KOPT-K1 (cell line): ENCODE data around the gene PLG.
"Not testable (repeated sequence)": the region's sequence is repeated elsewhere in the genome, so short reads cannot be mapped to it uniquely, and the experiment has no call there.

Experiments
- H3K27ac ChIP-seq: fragments of 200-600 bp; sonication (generic); 2 replicates; pipeline ENCODE4 v1.5.1; 2016; ENCODE audit warnings: antibody characterized with exemption, mild to moderate bottlenecking, low read depth, low read length; ENCODE audit not compliant: poor library complexity, severe bottlenecking
- H3K36me3 ChIP-seq: fragments of 200-600 bp; sonication (generic); 2 replicates; pipeline ENCODE4 v1.5.1; 2017; ENCODE audit warnings: antibody characterized with exemption, mild to moderate bottlenecking, low read length, moderate library complexity; ENCODE audit not compliant: insufficient read depth
- H3K9me3 ChIP-seq: fragments of 200-600 bp; sonication (generic); 2 replicates; pipeline ENCODE4 v1.5.1; 2017; ENCODE audit warnings: antibody characterized with exemption, low read length, mild to moderate bottlenecking; ENCODE audit not compliant: insufficient read depth, poor library complexity, severe bottlenecking

PLG gene

DNA sequence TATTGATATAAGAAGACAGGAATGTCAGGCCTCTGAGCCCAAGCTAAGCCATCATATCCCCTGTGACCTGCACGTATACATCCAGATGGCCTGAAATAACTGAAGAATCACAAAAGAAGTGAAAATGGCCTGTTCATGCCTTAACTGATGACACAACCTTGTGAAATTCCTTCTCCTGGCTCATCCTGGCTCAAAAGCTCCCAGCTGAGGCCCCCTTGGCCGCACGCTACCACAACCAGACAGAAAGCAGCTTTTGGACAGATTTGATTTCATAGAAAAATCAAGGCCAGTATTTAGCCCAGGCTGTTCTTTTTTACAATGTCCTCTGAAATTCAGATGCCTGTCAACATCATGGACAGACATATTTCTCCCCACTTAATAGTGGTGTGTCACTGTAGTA lies 78.6 kb downstream of the PLG start:
- not testable (repeated sequence) for H3K9me3 ChIP-seq, H3K27ac ChIP-seq, H3K36me3 ChIP-seq

DNA sequence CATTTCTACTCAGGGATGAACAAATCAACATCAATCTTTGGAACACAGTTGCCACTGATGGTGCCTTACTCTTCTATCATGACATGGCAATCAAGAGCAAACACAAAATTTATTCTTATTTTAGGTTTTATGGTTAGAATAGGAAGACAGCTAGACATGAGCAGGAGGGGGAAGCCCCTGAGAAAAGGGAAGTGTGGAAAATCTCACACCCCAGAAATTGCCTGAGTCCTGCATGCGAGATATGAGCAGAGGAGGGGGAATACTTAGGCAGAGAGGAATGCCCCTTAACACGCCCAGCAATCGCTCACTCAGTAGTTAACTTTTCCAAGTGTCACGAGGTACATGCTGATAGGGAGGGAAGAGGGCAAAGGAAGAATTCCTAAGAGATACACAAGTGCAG lies 79.3 kb downstream of the PLG start:
- no peaks in the 10 kb centered on the region for H3K9me3 ChIP-seq
- H3K36me3 ChIP-seq, result no peaks in the 10 kb centered on the region
- H3K27ac ChIP-seq, result no peak overlapping the region

DNA sequence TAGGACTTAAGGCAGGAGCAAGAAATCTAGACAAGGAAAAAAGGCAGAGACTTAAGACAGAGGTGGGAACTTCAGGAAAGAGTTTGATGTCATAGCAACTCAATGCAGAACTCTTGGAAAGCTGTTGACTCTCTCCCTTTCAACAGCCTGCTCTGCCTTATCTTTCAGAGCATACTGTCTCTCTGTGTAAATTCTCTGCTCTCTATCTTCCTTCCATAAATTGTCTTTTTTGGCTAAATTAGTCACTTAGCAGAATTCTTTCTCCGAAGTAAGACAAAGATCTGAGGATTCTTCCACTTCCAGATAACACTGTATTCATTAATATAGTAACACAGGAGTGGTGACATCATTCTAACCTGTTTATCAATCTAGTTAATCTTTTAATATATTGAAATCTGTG lies 80.2 kb downstream of the PLG start:
- Histone ChIP-seq H3K27ac (no peak overlapping the region), H3K9me3 (no peaks in the 10 kb centered on the region), H3K36me3 (no peaks in the 10 kb centered on the region)

DNA sequence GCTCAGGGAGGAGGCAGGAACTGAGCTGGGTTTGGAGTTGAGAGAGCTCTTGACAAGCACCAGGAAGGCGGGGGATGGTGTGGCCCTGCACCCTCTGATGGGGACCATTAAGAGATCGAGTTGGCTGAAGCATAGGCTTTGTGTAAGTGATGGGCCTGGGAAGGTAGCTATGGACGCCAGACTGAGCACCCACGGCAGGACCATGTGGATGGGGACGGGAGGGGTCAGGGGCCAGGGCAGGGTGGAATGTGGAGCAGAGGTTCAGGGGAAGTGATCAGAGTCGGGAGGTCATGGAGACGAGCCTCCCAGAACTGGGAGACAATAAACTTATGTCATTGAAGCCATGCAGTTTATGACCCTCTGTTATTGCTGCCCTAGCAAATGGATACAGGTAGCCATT lies 81.7 kb downstream of the PLG start:
- H3K36me3 ChIP-seq, result no peaks in the 10 kb centered on the region
- no peaks in the 10 kb centered on the region for H3K9me3 ChIP-seq
- H3K27ac ChIP-seq, result no peak overlapping the region

DNA sequence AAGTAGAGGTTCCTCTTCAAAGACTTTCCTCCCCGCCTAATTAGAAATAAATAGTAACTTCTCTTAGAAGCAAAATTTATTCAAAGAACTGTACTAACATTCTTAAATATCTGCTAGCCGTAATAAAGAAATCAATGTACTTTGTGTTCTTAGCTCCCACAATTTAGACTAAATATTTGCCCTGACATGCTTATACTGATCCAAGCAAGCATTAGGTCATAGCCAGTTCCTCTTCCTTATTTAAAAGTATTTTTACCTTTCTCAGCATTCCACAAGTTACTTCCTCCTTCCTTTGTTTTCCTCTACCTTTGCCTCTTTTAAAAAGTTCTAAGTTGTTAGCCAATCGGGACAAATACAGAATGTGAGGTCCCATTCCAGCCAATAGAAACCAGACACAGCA lies 86.1 kb downstream of the PLG start:
- H3K27ac ChIP-seq, H3K36me3 ChIP-seq: not testable (repeated sequence)

DNA sequence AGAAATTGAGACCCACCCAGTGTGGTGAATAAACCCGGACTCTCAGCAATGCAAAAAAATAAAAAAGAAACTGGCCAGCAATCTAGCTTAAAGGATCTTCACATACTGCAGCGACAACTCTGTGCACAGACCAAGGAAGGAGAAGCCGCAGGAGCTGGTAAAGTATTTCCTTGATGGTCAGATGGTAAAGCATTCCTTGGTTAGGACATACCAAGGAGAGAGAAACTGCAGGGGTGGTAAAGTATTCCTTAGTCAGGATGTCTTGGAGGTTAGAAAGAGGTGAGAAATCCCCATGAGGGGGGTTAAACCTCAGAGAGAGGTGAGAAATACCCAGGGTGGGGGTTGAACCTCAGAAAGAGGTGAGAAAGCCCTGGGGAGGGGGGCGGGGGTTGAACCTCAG lies 86.8 kb downstream of the PLG start:
- Histone ChIP-seq H3K9me3 (no peaks in the 10 kb centered on the region), H3K36me3 (no peaks in the 10 kb centered on the region), H3K27ac (no peak overlapping the region)

More for the DNA sequence above, 86.1 kb downstream of the PLG start:
- not testable (repeated sequence) for H3K9me3 ChIP-seq

DNA sequence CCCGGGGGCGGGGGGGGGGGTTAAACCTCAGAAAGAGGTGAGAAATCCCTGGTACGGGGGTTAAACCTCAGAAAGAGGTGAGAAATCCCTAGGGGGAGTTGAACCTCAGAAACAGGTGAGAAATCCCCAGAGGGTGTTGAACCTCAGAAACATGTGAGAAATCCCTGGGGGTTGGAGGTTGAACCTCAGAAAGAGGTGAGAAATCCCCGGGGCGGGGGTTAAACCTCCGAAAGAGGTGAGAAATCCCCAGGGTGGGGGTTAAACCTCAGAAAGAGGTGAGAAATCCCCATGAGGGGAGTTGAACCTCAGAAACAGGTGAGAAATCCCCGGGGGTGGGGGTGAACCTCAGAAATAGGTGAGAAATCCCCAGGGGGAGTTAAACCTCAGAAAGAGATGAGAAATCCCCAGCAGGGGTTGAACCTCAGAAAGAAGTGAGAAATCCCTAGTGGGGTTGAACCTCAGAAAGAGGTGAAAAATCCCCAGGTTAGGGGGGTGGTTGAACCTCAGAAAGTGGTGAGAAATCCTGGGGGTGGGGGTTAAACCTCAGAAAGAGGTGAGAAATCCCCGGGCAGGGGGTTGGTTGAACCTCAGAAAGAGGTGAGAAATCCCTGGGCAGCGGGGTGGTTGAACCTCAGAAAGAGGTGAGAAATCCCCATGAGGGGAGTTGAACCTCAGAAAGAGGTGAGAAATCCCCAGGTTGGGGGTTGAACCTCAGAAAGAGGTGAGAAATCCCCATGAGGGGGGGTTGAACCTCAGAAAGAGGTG lies 87.4 kb downstream of the PLG start:
- Histone ChIP-seq H3K9me3 (no peaks in the 10 kb centered on the region), H3K36me3 (no peaks in the 10 kb centered on the region), H3K27ac (no peak overlapping the region)

DNA sequence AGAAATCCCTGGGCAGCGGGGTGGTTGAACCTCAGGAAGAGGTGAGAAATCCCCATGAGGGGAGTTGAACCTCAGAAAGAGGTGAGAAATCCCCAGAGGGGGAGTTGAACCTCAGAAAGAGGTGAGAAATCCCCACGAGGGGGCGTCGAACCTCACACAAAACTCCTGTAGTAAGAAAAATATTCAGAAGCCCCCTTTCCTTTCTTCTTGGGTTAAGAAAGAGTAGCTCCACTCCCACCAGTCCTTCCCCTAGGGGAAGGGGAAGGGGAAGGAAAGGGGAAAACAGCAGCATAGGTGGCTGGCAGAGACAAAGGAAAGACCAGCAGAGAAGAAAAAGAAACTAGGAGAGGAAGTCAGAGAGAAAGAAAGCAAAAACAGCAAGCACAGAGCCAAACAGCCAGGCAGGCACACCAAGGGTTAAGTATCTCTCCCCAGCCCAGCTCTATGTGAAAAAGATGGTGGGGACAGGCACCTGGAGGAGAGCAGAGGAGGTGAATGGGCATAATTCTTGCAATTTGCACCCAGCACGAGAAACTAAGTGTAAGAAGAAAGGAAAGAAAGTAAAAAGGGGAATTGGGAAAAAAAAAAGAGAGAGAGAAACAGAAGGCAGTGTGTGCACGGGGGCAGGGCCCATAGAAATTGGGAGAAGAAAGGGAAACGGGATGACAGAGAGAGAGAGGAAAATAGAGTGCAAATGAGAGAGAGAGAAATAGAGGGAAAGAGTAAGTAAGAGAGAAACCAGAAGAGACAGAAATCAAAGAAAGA lies 88.2 kb downstream of the PLG start:
- no peak overlapping the region for H3K27ac ChIP-seq
- H3K36me3 ChIP-seq, result no peaks in the 10 kb centered on the region

DNA sequence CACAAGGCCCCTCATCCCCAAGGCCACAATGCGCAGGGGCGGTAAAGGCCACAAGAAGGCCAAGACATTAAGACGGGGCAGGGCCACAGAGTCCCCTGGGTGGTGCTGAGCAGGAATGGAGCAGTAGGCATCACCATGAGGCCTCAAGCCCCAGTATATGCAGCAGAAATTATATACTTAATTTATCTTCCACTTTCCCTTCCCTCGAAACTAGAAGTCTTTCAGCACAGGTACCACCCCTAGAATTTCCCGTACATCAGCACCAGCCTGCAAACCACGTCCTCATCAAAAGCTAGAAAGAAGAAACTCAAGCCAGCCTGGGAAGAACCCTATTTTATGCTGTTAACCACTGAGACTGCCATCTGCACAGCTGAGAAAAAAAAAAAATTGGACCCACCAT lies 89.4 kb downstream of the PLG start:
- no peaks in the 10 kb centered on the region for H3K9me3 ChIP-seq
- H3K27ac ChIP-seq, result no peak overlapping the region

More for the DNA sequence above, 88.2 kb downstream of the PLG start:
- H3K9me3 ChIP-seq, result no peaks in the 10 kb centered on the region

DNA sequence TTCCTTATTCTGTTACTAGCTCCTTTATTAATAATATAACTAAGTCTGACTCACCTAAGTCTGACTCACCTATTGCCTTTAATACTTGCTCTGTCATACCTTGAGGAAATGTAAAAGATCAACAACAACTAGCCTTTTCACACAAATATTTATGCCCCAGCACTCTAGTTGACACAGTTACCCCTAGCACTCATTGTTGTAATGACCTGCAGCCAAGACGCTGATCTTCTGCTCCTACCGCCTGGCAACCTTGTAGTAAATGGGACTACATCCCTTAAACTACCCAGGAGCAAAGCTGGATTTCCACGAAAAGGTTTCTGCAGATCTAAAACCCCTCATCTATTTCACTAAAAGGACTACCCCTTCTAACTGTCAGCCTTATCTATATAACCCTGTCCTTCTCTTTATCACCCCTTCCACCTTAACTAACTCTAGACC lies 90.0 kb downstream of the PLG start:
- Histone ChIP-seq H3K9me3 (no peaks in the 10 kb centered on the region), H3K36me3 (no peaks in the 10 kb centered on the region), H3K27ac (no peak overlapping the region)

More for the DNA sequence above, 89.4 kb downstream of the PLG start:
- H3K36me3 ChIP-seq, result no peaks in the 10 kb centered on the region

DNA sequence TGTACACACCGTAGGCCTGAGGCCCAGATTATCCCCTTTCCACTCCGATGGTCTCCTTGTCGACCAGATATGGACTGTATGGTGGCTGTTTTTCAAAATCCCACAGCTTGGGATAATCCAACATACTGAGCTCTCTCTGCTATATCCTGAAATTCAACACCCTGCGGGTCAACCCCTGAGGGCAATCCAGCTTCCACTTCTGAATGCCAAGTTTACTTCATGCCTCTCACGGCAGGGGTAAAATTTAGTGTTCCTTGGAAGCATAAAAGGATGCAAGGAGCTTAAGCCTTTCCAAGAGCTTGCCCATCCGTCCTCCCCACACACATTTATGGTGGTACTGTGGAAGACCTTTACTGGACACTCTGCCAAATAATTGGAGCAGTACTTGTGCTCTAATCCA lies 90.7 kb downstream of the PLG start:
- H3K9me3 ChIP-seq, result peaks cover 2% of the 10 kb centered on the region
- no peak overlapping the region for H3K27ac ChIP-seq
- H3K36me3 ChIP-seq, result no peaks in the 10 kb centered on the region

DNA sequence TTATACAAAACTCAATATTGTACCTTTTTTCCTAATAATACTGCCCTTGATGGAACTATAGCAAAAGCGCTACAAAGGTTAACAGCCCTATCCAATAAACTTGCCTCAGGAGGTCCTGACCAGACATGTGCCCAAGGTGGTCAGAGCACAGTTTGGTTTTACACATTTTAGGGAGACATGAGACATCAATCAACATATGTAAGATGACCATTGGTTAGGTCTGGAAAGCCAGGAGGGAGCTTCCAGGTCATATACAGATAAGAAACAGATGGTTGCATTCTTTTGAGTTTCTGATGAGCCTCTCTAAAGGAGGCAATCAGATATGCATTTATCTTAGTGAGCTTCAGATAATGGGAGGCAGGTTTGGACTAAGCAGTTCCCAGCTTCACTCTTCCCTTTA lies 91.6 kb downstream of the PLG start:
- no peak overlapping the region for H3K27ac ChIP-seq
- no peaks in the 10 kb centered on the region for H3K36me3 ChIP-seq
- peaks cover 7% of the 10 kb centered on the region for H3K9me3 ChIP-seq

DNA sequence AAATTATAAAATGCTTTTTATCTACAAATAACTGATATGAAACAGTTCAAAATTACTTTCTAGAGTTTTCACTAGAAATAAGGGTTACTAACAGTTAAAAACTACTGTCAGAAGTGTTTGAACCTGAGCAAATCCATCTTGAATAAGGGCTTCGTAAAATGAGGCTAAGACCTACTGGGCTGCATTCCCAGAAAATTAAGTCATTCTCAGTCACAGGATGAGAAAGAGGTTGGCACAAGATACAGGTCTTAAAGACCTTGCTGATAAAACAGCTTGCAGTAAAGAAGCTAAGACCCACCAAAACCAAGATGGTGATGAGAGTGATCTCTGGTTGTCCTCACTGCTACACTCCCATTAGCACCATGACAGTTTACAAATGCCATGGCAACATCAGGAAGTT lies 93.7 kb downstream of the PLG start:
- Histone ChIP-seq H3K27ac (no peak overlapping the region), H3K9me3 (peaks cover 17% of the 10 kb centered on the region), H3K36me3 (no peaks in the 10 kb centered on the region)

DNA sequence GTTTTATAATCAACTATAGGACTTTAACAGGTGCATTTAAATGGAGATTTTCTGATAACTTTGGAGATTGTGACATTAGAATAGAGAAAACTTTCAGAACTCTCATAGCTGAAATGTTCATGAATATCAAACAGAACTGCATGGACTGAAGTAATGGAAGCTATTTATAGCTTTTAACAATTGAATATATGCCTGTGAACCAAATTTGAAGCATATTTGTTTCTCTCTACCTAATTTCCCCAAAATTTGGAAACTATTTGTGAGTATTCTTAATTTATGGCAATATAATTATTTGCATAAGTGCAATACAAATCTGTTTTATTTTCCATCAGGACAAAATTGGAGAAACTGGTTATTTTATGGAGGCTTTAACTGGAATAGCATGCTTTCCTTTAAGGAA lies 96.6 kb downstream of the PLG start:
- H3K36me3 ChIP-seq, result no peaks in the 10 kb centered on the region
- H3K9me3 ChIP-seq, result peaks cover 17% of the 10 kb centered on the region
- no peak overlapping the region for H3K27ac ChIP-seq

DNA sequence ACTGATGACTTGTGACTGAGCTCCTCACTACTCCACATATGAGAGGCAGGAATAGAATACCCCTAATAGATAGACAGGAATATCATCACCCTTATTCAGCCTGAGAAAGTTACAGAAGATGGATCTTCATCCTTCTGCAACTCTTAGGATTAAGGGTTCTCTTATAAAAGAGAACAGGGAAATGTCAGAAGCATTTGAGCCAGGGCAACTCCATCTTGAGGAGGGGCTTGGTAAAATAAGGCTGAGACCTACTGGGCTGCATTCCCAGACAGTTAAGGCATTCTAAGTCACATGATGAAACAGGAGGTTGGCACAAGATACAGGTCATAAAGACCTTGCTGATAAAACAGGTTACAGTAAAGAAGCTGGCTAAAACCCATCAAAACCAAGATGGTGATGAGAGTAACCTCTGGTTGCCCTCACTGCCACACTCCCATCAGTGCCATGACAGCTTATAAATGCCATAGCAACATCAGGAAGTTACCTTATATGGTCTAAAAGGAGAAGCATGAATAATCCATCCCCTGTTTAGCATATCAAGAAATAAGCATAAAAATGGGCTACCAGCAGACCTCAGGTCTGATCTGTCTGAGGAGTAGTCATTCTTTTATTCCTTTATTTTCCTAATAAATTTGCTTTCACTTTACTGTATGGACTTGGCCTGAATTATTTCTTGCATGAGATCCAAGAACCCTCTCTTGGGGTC lies 97.9 kb downstream of the PLG start:
- no peaks in the 10 kb centered on the region for H3K36me3 ChIP-seq
- no peak overlapping the region for H3K27ac ChIP-seq
- peaks cover 17% of the 10 kb centered on the region for H3K9me3 ChIP-seq
